Upper lobe of right lung (tissue), 1 donor: ENCODE results near the gene ADCY3. TPM values are rescaled to one million over a fixed set of nuclear protein-coding genes. Genes with fewer than 3 reads are reported as not detected.

Experiments used
- ATAC-seq: fragments of 200-7000 bp; cut with Tn5 transposase; one replicate; pipeline ENCODE4 v1.9.1; 2020; ENCODE audit warnings: mild to moderate bottlenecking, moderate library complexity
- DNase-seq: peaks from one replicate; pipeline ENCODE4 v3.0.0-alpha.2; 2020
- H3K27ac ChIP-seq: fragments of 200-600 bp; one replicate; pipeline ENCODE4 v1.8.0; 2022
- H3K27me3 ChIP-seq: fragments of 200-600 bp; one replicate; pipeline ENCODE4 v1.8.0; 2022; ENCODE audit warnings: mild to moderate bottlenecking
- H3K36me3 ChIP-seq: fragments of 200-600 bp; one replicate; pipeline ENCODE4 v1.8.0; 2022
- H3K4me1 ChIP-seq: fragments of 200-600 bp; one replicate; pipeline ENCODE4 v1.8.0; 2022
- H3K4me3 ChIP-seq: fragments of 200-600 bp; one replicate; pipeline ENCODE4 v1.8.0; 2022; ENCODE audit warnings: mild to moderate bottlenecking
- H3K9me3 ChIP-seq: fragments of 200-600 bp; one replicate; pipeline ENCODE4 v1.8.0; 2022
- intact Hi-C: fragments of 100-400 bp; cut with DNase I; formaldehyde crosslinking; loops from one replicate; pipeline ENCODE4 v1.11.0; 2022
- total RNA-seq: library from RNA; stranded (reverse); fragmentation: NEBNext Ultra II Directional; extraction: Animal tissue kit (Norgen Biotek cat#: 25700); gene quantifications from one replicate; pipeline ENCODE4 v1.2.1, GENCODE V29; 2021
- TF ChIP-seq, protein P1 (sequence below): fragments of 200-600 bp; IDR thresholded peaks from one replicate; pipeline ENCODE4 v1.8.0; 2022; ENCODE audit warnings: antibody characterized with exemption
- donor health status: DM: no; HTN: yes; CAD: no; lungs with severe emphysema.

ADCY3 gene
- total RNA-seq, 1 donor from 2014 or later: 37.0 TPM

DNA sequence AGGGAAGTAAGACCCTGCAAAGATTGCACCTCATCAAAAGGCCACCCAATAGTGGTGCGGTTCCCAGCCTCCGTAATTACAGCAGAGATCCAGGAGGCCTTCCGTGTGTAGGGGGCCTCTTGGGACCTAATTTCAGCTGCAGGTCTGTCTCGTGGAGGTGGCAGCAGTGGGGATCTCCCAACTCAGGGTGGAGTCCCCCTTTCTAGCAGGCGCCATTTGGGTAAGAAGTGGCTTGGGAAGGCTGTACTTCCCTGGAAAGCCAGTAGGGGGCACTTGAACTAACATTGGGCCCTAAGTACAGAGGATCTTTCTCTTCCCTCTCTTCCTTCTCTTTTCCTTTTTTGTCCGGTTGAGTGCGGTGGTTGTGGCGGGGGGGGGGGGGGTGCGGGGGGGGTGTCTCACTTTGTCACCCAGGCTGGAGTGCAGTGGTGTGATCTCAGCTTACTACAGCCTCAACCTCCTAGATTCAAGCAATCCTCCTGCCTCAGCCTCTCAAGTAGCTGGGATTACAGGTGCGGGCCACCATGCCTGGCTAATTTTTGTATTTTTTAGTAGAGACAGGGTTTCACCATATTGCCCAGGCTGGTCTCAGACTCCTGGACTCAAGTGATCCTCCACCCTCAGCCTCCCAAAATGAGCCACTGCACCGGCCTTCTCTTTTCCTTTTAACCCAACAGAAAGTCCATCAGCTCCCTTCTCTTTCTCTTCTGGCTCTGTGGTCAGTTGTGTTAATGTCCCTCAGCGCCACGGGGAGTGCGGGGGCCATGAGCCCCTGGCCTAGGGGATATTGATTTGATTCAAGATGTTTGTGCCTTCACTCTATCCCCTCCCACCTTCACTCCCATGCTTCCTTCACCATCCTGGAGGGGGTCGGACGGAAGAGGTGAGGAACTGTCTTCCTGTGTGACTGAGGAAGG lies 94.8 kb downstream of the ADCY3 start:
- no peak for ATAC-seq
- Histone ChIP-seq H3K9me3 (no peaks in the 10 kb centered on the region), H3K27ac (no peak overlapping the region), H3K27me3 (no peaks in the 10 kb centered on the region), H3K36me3 (peaks cover 13% of the 10 kb centered on the region), H3K4me1 (peaks cover 15% of the 10 kb centered on the region), H3K4me3 (no peak overlapping the region)
- intact Hi-C loops: loop anchor here (10.0 kb wide), 1 partner anchor 400 kb away; no protein-coding TSS in a partner anchor
- TF ChIP-seq, protein P1, sequence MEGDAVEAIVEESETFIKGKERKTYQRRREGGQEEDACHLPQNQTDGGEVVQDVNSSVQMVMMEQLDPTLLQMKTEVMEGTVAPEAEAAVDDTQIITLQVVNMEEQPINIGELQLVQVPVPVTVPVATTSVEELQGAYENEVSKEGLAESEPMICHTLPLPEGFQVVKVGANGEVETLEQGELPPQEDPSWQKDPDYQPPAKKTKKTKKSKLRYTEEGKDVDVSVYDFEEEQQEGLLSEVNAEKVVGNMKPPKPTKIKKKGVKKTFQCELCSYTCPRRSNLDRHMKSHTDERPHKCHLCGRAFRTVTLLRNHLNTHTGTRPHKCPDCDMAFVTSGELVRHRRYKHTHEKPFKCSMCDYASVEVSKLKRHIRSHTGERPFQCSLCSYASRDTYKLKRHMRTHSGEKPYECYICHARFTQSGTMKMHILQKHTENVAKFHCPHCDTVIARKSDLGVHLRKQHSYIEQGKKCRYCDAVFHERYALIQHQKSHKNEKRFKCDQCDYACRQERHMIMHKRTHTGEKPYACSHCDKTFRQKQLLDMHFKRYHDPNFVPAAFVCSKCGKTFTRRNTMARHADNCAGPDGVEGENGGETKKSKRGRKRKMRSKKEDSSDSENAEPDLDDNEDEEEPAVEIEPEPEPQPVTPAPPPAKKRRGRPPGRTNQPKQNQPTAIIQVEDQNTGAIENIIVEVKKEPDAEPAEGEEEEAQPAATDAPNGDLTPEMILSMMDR: peak; percentile 51
- no peak for DNase-seq

DNA sequence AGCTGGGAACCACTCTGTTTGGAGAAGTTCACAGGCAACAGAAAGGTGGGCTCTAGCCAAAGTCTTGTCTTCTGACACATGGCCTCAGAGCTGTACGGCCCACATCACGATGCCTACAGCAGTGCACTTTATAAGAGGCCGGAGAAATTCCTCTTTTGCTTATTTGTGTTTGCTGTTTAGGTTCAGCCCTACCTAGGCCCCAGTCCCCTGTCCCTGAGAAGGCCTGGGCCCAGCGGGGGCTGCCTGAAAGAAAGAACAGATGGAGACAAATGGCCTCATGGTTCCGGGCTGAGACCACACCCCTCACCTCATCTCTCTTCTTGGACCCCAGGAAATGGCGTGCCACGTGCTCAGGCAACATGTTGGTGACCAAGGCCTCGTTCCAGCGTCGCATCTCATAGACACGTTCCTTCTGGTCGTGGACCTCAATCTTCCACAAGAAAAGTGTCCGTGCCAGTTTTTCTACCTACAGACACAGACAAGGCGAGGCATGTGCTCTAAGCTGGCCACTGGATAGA lies 95.9 kb downstream of the ADCY3 start:
- peaks cover 15% of the 10 kb centered on the region for H3K36me3 ChIP-seq
- no peaks in the 10 kb centered on the region for H3K27me3 ChIP-seq
- TF ChIP-seq, protein P1: no peak
- DNase-seq (no peak), ATAC-seq (no peak)
- H3K27ac ChIP-seq: no peak overlapping the region
- peaks cover 15% of the 10 kb centered on the region for H3K4me1 ChIP-seq
- no peaks in the 10 kb centered on the region for H3K9me3 ChIP-seq
- H3K4me3 ChIP-seq: no peak overlapping the region
- intact Hi-C loops: loop anchor here (10.0 kb wide), 1 partner anchor 399 kb away; no protein-coding TSS in a partner anchor

DNA sequence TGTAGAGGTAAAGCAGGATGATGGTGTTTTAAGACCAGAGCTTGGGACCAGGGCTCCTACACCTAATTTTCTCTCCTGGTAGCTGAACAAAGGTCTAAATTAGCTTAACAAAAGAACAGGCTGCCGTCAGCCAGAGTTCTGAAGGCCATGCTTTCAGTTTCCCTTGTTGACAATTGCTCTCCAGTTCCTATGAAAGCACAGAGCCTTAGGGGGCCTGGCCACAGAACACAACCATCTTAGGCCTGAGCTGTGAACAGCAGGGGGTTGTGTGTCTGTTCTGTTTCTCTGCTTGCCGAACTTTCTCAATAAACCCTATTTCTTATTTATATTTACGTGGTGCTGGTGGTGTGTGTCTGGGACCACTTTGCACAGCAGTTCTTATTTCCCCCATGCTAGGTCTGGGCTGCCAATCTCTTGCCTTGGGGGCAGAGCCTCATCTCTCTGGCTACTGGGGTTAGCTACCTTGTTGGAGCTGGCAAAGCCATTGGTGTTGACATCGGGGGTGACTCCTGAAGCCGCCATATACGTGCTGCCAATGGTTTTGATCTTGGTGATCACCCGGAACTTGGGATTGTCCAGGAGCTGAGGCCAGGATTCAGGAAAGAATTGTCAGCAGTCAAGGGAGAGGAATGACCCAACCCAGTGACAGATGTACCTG lies 97.9 kb downstream of the ADCY3 start:
- Histone ChIP-seq H3K27ac (no peak overlapping the region), H3K4me3 (no peak overlapping the region), H3K27me3 (no peaks in the 10 kb centered on the region), H3K36me3 (peaks cover 15% of the 10 kb centered on the region), H3K9me3 (no peaks in the 10 kb centered on the region), H3K4me1 (peaks cover 7% of the 10 kb centered on the region)
- ATAC-seq: no peak
- intact Hi-C loops: loop anchor here (10.0 kb wide), 1 partner anchor 397 kb away; no protein-coding TSS in a partner anchor
- no peak for DNase-seq
- TF ChIP-seq, protein P1: no peak

DNA sequence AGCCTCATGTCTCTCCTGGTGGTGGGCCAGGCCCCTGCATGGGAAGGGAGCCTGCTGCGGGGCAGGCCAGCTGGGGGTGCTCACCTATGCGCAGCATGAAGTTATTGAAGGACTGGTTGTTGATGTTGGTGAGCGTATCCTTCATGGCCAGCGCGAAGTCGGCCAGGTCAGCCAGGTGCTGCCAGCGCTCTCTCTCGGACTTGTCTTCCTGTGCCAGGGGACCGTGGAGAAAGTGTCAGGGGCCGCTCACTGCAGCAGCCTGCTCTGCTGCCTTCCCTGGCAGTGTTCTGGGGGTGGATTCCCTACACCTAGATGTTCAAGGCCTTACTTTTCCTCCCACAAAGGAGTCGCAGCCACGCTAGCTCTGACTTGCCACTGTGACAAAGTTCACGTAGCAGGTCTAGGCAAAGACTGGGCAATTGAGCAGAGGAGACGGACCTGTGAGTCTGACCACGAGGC lies 98.6 kb downstream of the ADCY3 start:
- no peak for DNase-seq
- no peaks in the 10 kb centered on the region for H3K27me3 ChIP-seq
- TF ChIP-seq, protein P1: no peak
- peaks cover 20% of the 10 kb centered on the region for H3K36me3 ChIP-seq
- H3K9me3 ChIP-seq: no peaks in the 10 kb centered on the region
- intact Hi-C loops: loop anchor here (10.0 kb wide), 1 partner anchor 397 kb away; no protein-coding TSS in a partner anchor
- peaks cover 5% of the 10 kb centered on the region for H3K4me1 ChIP-seq
- H3K27ac ChIP-seq: no peak overlapping the region
- no peak for ATAC-seq
- H3K4me3 ChIP-seq: no peak overlapping the region

DNA sequence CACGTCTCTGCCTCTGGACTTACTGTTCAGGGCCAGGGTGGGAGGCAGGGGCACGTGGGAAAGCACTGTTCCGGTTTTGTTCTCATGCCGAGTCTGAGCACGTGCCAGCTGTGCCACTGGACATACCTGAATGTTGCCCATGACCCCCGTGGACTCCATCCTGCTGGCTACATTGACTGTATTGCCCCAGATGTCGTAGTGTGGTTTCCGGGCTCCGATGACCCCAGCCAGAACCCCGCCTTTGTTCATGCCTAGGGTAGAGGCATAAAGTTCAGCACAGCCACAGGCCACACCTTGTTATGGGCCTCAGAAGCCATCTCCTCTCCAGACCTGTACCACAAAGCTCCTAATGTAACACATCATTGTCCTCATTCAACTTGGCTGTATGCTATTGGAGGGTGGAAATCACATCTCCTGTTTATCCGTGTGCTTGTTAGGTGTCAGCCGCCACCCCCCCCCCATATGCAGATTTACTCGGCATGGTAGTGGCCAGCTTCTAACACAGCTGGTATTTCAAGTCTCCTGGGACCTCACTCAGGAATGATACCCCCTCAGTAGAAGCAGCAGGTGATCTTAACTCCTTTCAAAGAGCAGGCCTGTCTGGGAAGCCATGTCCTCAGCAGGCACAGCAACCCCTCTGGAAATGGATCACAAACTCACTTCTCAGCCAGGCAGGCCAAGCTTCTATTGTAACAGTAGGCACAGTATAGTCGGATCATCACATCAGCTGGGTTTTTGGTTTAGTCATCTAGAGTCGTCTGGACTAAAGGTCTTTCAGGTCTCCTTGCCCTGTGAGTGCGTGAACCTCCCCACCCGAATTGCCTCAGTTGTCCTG lies 99.2 kb downstream of the ADCY3 start:
- ATAC-seq (no peak), DNase-seq (no peak)
- TF ChIP-seq, protein P1: no peak
- Histone ChIP-seq H3K27me3 (no peaks in the 10 kb centered on the region), H3K27ac (no peak overlapping the region), H3K9me3 (no peaks in the 10 kb centered on the region), H3K36me3 (peaks cover 24% of the 10 kb centered on the region), H3K4me3 (no peak overlapping the region), H3K4me1 (no peaks in the 10 kb centered on the region)
- intact Hi-C loops: loop anchor here (10.0 kb wide), 1 partner anchor 396 kb away; no protein-coding TSS in a partner anchor
